LNCaP clone FGC (cell line): ENCODE measurements around the gene NRG3.

Experiments used
- DNase-seq: peaks from one replicate; pipeline ENCODE4 v3.0.0-alpha.2; 2011; ENCODE audit warnings: low read depth
- H3K4me3 ChIP-seq: 2 replicates; pipeline ENCODE4 v1.5.1; 2011; ENCODE audit warnings: mild to moderate bottlenecking, low read depth, low read length, control low read depth
- TF ChIP-seq, protein P1 (sequence below): IDR thresholded peaks from 2 replicates; pipeline ENCODE4 v1.5.1; 2012; ENCODE audit warnings: mild to moderate bottlenecking; ENCODE audit not compliant: control insufficient read depth, insufficient read depth; ENCODE audit errors: extremely low read depth

NRG3 gene

DNA sequence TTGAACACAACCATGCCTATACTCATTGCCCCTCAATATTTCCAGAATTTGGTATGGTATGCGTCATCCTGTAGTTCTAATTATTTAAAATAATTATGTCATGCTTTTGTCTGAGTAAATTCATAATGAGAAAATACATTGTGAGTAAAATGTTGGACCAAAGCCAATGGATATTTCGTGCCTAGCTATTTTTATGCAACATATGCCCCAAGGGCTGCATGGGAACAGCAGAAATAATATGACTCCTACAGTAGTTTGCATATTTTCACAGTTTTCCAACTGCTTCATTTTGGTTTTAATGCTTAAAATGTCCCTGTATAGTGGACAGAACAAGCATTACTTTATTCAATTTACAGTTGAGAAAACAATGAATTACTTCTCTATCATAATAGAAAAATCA lies 1148.7 kb downstream of the NRG3 start:
- no peak overlapping the region for H3K4me3 ChIP-seq
- TF ChIP-seq, protein P1, sequence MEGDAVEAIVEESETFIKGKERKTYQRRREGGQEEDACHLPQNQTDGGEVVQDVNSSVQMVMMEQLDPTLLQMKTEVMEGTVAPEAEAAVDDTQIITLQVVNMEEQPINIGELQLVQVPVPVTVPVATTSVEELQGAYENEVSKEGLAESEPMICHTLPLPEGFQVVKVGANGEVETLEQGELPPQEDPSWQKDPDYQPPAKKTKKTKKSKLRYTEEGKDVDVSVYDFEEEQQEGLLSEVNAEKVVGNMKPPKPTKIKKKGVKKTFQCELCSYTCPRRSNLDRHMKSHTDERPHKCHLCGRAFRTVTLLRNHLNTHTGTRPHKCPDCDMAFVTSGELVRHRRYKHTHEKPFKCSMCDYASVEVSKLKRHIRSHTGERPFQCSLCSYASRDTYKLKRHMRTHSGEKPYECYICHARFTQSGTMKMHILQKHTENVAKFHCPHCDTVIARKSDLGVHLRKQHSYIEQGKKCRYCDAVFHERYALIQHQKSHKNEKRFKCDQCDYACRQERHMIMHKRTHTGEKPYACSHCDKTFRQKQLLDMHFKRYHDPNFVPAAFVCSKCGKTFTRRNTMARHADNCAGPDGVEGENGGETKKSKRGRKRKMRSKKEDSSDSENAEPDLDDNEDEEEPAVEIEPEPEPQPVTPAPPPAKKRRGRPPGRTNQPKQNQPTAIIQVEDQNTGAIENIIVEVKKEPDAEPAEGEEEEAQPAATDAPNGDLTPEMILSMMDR, result no peak
- no peak for DNase-seq
